HEK293T (cell line): ENCODE results near the gene ATP13A2.

Experiments
- BHLHE40 ChIP-seq: fragments of 450-650 bp; IDR thresholded peaks from 2 replicates; pipeline ENCODE4 v1.6.1; 2016; ENCODE audit warnings: mild to moderate bottlenecking, moderate library complexity, borderline replicate concordance
- FOXK2 ChIP-seq: fragments of 450-650 bp; IDR thresholded peaks from 2 replicates; pipeline ENCODE4 v1.6.1; 2016; ENCODE audit warnings: mild to moderate bottlenecking
- LEF1 ChIP-seq: fragments of 450-650 bp; IDR thresholded peaks from 2 replicates; pipeline ENCODE4 v1.6.1; 2017; ENCODE audit warnings: mild to moderate bottlenecking, borderline replicate concordance
- SUZ12 ChIP-seq: fragments of 450-650 bp; IDR thresholded peaks from 2 replicates; pipeline ENCODE4 v1.6.1; 2016; ENCODE audit warnings: mild to moderate bottlenecking
- TARDBP ChIP-seq: fragments of 450-650 bp; IDR thresholded peaks from 2 replicates; pipeline ENCODE4 v1.6.1; 2016
- ZNF384 ChIP-seq: fragments of 450-650 bp; IDR thresholded peaks from 2 replicates; pipeline ENCODE4 v1.6.1; 2016
- TF ChIP-seq, protein P1 (sequence below): fragments of 450-650 bp; IDR thresholded peaks from 2 replicates; pipeline ENCODE4 v1.6.1; 2016

GRCh38 chr1:16978139-16978538 lies 33.6 kb downstream of the ATP13A2 start:
- no peak for TF ChIP-seq SUZ12
- TF ChIP-seq FOXK2, result no peak
- TF ChIP-seq, protein P1, sequence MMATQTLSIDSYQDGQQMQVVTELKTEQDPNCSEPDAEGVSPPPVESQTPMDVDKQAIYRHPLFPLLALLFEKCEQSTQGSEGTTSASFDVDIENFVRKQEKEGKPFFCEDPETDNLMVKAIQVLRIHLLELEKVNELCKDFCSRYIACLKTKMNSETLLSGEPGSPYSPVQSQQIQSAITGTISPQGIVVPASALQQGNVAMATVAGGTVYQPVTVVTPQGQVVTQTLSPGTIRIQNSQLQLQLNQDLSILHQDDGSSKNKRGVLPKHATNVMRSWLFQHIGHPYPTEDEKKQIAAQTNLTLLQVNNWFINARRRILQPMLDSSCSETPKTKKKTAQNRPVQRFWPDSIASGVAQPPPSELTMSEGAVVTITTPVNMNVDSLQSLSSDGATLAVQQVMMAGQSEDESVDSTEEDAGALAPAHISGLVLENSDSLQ, result no peak
- TF ChIP-seq LEF1, result no peak
- TF ChIP-seq ZNF384, result no peak
- no peak for TF ChIP-seq BHLHE40
- TF ChIP-seq TARDBP, result no peak
